HCT116 (cell line): ENCODE measurements around the gene SHOC2. TPM values are rescaled to one million over a fixed set of nuclear protein-coding genes. Genes with fewer than 3 reads are reported as not detected.

Experiments
- ATAC-seq: fragments of 200-7000 bp; cut with Tn5 transposase; 2 replicates; pipeline ENCODE4 v1.9.1; 2020; ENCODE audit warnings: mild to moderate bottlenecking, moderate library complexity
- BruUV-seq: library from RNA; stranded (reverse); fragments of 400-500 nt; replicated peaks from 2 replicates; lab custom pipeline; 2021; lab: Mats Ljungman, UMichigan
- CTCF ChIA-PET: fragments of 300-600 bp; sonication (Branson Sonifier 250); formaldehyde crosslinking; loops from one replicate; lab custom pipeline; 2021; ENCODE audit warnings: antibody characterized with exemption; lab: Charles Lee
- POLR2A ChIA-PET: fragments of 300-600, 350-600 bp; sonication (Branson Sonifier 250); formaldehyde crosslinking; loops from one replicate; lab custom pipeline; 2021; ENCODE audit warnings: antibody characterized with exemption; lab: Charles Lee
- RAD21 ChIA-PET, 2 experiments: fragments of 300-600 bp; sonication (Branson Sonifier 250); formaldehyde crosslinking; loops; one replicate each; lab custom pipeline; 2023; ENCODE audit warnings: low total read pairs in 2 of 2; ENCODE audit not compliant: uncharacterized antibody in 2 of 2, unreplicated experiment in 2 of 2, low non-redundant PET in 1 of 2; lab: Charles Lee
- DNase-seq: peaks from one replicate; pipeline ENCODE4 v3.0.0-alpha.2; 2010; ENCODE audit warnings: low read depth, low spot score
- H2AFZ ChIP-seq: fragments of 200-600 bp; shearing (Covaris generic), sonication (generic); 2 replicates; pipeline ENCODE4 v1.6.1; 2017; ENCODE audit warnings: low read depth, mixed run types, mixed read lengths, antibody characterized with exemption, low read length; ENCODE audit not compliant: poor library complexity, severe bottlenecking
- H3K27ac ChIP-seq: 2 replicates; pipeline ENCODE4 v1.5.1; 2012; ENCODE audit warnings: low read depth, low read length
- H3K27me3 ChIP-seq: fragments of 200-600 bp; sonication (generic); 2 replicates; pipeline ENCODE4 v1.6.1; 2016; ENCODE audit warnings: mixed run types, low read length, mixed read lengths; ENCODE audit not compliant: insufficient read depth
- H3K36me3 ChIP-seq, 2 experiments: fragments of 200-500 bp in 1 of 2; fragments of 200-600 bp in 1 of 2; sonication (Bioruptor generic) in 1 of 2; sonication (generic) in 1 of 2; 2 replicates each; pipeline versions ENCODE4 v1.5.1 to v1.6.1; 2014 to 2016; ENCODE audit warnings: low read length in 2 of 2, inconsistent platforms in 1 of 2, mixed read lengths in 1 of 2, mixed run types in 1 of 2; ENCODE audit not compliant: insufficient read depth in 2 of 2, control insufficient read depth in 1 of 2
- H3K4me1 ChIP-seq, 2 experiments: fragments of 200-600 bp in 1 of 2; sonication (generic) in 1 of 2; 2 replicates each; pipeline versions ENCODE4 v1.5.1 to v1.6.1; 2012 to 2017; ENCODE audit warnings: low read length in 2 of 2, inconsistent platforms in 1 of 2, mild to moderate bottlenecking in 1 of 2, mixed read lengths in 1 of 2, mixed run types in 1 of 2, moderate library complexity in 1 of 2; ENCODE audit not compliant: insufficient read depth in 2 of 2, control insufficient read depth in 1 of 2
- H3K4me2 ChIP-seq: fragments of 200-600 bp; sonication (generic); 2 replicates; pipeline ENCODE4 v1.6.1; 2017; ENCODE audit warnings: mixed run types, low read length, mixed read lengths
- H3K4me3 ChIP-seq, 2 experiments: fragments of 200-600 bp in 1 of 2; sonication (generic) in 1 of 2; replicated peaks in 1 of 2; 2 replicates each; pipeline ENCODE4 v1.5.1; 2011 to 2016; ENCODE audit warnings: low read length in 2 of 2, control low read depth in 1 of 2, low read depth in 1 of 2, mild to moderate bottlenecking in 1 of 2, mixed read lengths in 1 of 2, mixed run types in 1 of 2
- H3K79me2 ChIP-seq: fragments of 200-600 bp; sonication (generic); 2 replicates; pipeline ENCODE4 v1.6.1; 2017; ENCODE audit warnings: mild to moderate bottlenecking, mixed run types, low read length, moderate library complexity, mixed read lengths; ENCODE audit not compliant: insufficient read depth
- H3K9ac ChIP-seq: fragments of 200-600 bp; sonication (generic); 2 replicates; pipeline ENCODE4 v1.6.1; 2016; ENCODE audit warnings: low read length, mixed read lengths
- H3K9me2 ChIP-seq: fragments of 200-600 bp; sonication (generic), shearing (Covaris generic); 2 replicates; pipeline ENCODE4 v1.6.1; 2017; ENCODE audit warnings: mixed run types, mild to moderate bottlenecking, moderate library complexity; ENCODE audit not compliant: insufficient read depth
- H3K9me3 ChIP-seq, 2 experiments: fragments of 200-500 bp in 1 of 2; fragments of 200-600 bp in 1 of 2; sonication (Bioruptor generic) in 1 of 2; sonication (generic) in 1 of 2; 2 replicates each; pipeline ENCODE4 v1.6.1; 2014 to 2017; ENCODE audit warnings: low read length in 2 of 2, mixed read lengths in 2 of 2, inconsistent platforms in 1 of 2, low read depth in 1 of 2, mild to moderate bottlenecking in 1 of 2, mixed run types in 1 of 2, moderate library complexity in 1 of 2; ENCODE audit not compliant: control insufficient read depth in 1 of 2, insufficient read depth in 1 of 2
- H4K20me1 ChIP-seq: fragments of 200-600 bp; sonication (generic), shearing (Covaris generic); 2 replicates; pipeline ENCODE4 v1.6.1; 2017; ENCODE audit warnings: mixed run types, mild to moderate bottlenecking, moderate library complexity; ENCODE audit not compliant: insufficient read depth
- CBX3 ChIP-seq: IDR thresholded peaks from 2 replicates; pipeline ENCODE4 v1.6.1; 2012; ENCODE audit warnings: low read depth
- CTCF ChIP-seq, 3 experiments: fragments of 200-600 bp in 1 of 3; sonication (generic) in 1 of 3; IDR thresholded peaks in 2 of 3; conservative IDR thresholded peaks in 1 of 3; 2 replicates each; pipeline ENCODE4 v1.5.1; 2012 to 2017; ENCODE audit warnings: low read depth in 2 of 3, low read length in 2 of 3, antibody characterized with exemption in 1 of 3, borderline replicate concordance in 1 of 3, control low read depth in 1 of 3, mild to moderate bottlenecking in 1 of 3, mixed read lengths in 1 of 3, mixed run types in 1 of 3, moderate library complexity in 1 of 3; ENCODE audit not compliant: insufficient read depth in 1 of 3
- ELF1 ChIP-seq: IDR thresholded peaks from 2 replicates; pipeline ENCODE4 v1.6.1; 2012; ENCODE audit warnings: low read depth, borderline replicate concordance
- EZH2 ChIP-seq: fragments of 200-600 bp; sonication (generic); IDR thresholded peaks from 2 replicates; pipeline ENCODE4 v1.6.1; 2017; ENCODE audit warnings: antibody characterized with exemption, mixed run types
- JUND ChIP-seq: IDR thresholded peaks from 2 replicates; pipeline ENCODE4 v1.6.1; 2012
- SP1 ChIP-seq: IDR thresholded peaks from 2 replicates; pipeline ENCODE4 v1.6.1; 2012; ENCODE audit warnings: low read depth
- intact Hi-C: fragments of 100-400 bp; cut with micrococcal nuclease; formaldehyde crosslinking; loops from 2 replicates; pipeline ENCODE4 v1.10.0; 2022
- total RNA-seq: library from RNA; stranded (reverse); gene quantifications from one replicate; pipeline ENCODE4 v1.2.1, GENCODE V29; 2021; ENCODE audit not compliant: unreplicated experiment
- TF ChIP-seq, protein P1 (sequence below): IDR thresholded peaks from 2 replicates; pipeline ENCODE4 v1.6.1; 2011; ENCODE audit warnings: mild to moderate bottlenecking, low read length, moderate library complexity; ENCODE audit not compliant: insufficient replicate concordance; ENCODE audit errors: extremely low read depth

SHOC2 gene
- total RNA-seq, 1 experiment from 2014 or later = 39.5 TPM

GRCh38 chr10:110959379-110960332 is 40.3 kb downstream of the SHOC2 start:
- no peak overlapping the region for H2AFZ ChIP-seq
- H3K4me1 ChIP-seq = no peaks in the 10 kb centered on the region
- H3K27me3 ChIP-seq = no peaks in the 10 kb centered on the region
- H3K4me2 ChIP-seq = no peak overlapping the region
- CTCF ChIA-PET = no interaction called here
- DNase-seq = no peak
- no peaks in the 10 kb centered on the region for H3K9me2 ChIP-seq
- no peak overlapping the region for H3K9ac ChIP-seq
- POLR2A ChIA-PET = no interaction called here
- no peaks in the 10 kb centered on the region; the same call in 1 of the 2 replicates for H4K20me1 ChIP-seq
- H3K36me3 ChIP-seq = no peaks in the 10 kb centered on the region
- no peak for TF ChIP-seq EZH2
- TF ChIP-seq, protein P1, sequence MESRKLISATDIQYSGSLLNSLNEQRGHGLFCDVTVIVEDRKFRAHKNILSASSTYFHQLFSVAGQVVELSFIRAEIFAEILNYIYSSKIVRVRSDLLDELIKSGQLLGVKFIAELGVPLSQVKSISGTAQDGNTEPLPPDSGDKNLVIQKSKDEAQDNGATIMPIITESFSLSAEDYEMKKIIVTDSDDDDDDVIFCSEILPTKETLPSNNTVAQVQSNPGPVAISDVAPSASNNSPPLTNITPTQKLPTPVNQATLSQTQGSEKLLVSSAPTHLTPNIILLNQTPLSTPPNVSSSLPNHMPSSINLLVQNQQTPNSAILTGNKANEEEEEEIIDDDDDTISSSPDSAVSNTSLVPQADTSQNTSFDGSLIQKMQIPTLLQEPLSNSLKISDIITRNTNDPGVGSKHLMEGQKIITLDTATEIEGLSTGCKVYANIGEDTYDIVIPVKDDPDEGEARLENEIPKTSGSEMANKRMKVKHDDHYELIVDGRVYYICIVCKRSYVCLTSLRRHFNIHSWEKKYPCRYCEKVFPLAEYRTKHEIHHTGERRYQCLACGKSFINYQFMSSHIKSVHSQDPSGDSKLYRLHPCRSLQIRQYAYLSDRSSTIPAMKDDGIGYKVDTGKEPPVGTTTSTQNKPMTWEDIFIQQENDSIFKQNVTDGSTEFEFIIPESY = no peak
- TF ChIP-seq JUND = no peak
- no peak for TF ChIP-seq SP1
- TF ChIP-seq CTCF (IDR thresholded peaks at IDR 0.05 in 2 of 3, conservative IDR thresholded peaks at IDR 0.05 in 1 of 3; ENCODE audit: borderline replicate concordance in 1 of 3, insufficient read depth in 1 of 3, low read depth in 2 of 3, low read length in 2 of 3) = no peak
- no peak for TF ChIP-seq CBX3
- no peak for TF ChIP-seq ELF1
- TF ChIP-seq, all 23 proteins: peak for 0
- RAD21 ChIA-PET = no interaction called here
- no peak for ATAC-seq
- Histone ChIP-seq H3K79me2 (peaks cover 63% of the 10 kb centered on the region), H3K27ac (no peak overlapping the region), H3K9me3 (no peaks in the 10 kb centered on the region), H3K4me3 (no peak overlapping the region)
- intact Hi-C loops = no loop called here
- BruUV-seq = no TSS peak
